Measurements from ENCODE around the gene LYZ. TPM values are rescaled to one million over a fixed set of nuclear protein-coding genes. Genes with fewer than 3 reads are reported as not detected.
A peak's percentile ranks its signal among the peaks of the same experiment; 100 is the strongest.
"Not testable (repeated sequence)": the region's sequence is repeated elsewhere in the genome, so short reads cannot be mapped to it uniquely, and the experiment has no call there.

LYZ gene
- not detected for total RNA-seq

DNA sequence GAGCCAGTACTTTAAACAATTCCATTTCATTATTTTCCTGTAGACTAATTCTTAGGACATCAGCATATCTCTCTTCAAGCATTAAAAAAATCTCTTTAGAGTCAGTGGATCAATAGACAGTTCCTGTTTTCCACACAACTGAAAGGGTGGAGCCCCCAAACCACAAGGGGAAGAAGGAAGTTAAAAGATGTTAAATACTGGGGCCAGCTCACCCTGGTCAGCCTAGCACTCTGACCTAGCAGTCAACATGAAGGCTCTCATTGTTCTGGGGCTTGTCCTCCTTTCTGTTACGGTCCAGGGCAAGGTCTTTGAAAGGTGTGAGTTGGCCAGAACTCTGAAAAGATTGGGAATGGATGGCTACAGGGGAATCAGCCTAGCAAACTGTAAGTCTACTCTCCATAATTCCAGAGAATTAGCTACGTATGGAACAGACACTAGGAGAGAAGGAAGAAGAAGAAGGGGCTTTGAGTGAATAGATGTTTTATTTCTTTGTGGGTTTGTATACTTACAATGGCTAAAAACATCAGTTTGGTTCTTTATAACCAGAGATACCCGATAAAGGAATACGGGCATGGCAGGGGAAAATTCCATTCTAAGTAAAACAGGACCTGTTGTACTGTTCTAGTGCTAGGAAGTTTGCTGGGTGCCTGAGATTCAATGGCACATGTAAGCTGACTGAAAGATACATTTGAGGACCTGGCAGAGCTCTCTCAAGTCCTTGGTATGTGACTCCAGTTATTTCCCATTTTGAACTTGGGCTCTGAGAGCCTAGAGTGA is at the start of gene LYZ:
Gene LYZ (plus strand): TSS at position 220 of the 777 bp plus-strand sequence. CDS start 28 bp downstream, at position 248.
- Mint-ChIP-seq H3K4me1 (no peaks in the 10 kb centered on the region), H3K36me3 (no peaks in the 10 kb centered on the region), H3K4me3 (no peak within 1 kb of the TSS), H3K27ac (no peak within 1 kb of the TSS), H3K27me3 (no peaks in the 10 kb centered on the region), H3K9me3 (no peaks in the 10 kb centered on the region)
- no peak for DNase-seq

DNA sequence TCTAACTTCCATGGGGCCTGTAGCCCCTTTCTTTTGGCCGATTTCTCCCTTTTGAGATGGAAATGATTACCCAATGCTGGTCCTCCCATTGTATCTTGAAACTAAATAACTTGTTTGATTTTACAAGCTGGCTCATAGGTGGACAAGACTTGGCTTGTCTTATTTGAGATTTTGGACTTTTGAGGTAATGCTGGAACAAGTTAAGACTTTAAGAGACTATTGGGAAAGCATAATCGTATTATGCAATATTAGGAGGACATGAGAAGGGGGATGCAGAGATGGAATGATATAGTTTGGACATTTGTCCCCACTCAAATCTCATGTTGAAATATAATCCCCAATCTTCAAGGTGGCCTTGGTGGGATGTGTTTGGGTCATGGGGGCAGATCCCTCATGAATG is 49.2 kb upstream of the LYZ start:
- Mint-ChIP-seq H3K4me1 (peaks cover 3% of the 10 kb centered on the region), H3K27me3 (peaks cover 4% of the 10 kb centered on the region), H3K9me3 (no peaks in the 10 kb centered on the region), H3K36me3 (no peaks in the 10 kb centered on the region), H3K27ac (no peak overlapping the region), H3K4me3 (no peak overlapping the region)
- no peak for DNase-seq

DNA sequence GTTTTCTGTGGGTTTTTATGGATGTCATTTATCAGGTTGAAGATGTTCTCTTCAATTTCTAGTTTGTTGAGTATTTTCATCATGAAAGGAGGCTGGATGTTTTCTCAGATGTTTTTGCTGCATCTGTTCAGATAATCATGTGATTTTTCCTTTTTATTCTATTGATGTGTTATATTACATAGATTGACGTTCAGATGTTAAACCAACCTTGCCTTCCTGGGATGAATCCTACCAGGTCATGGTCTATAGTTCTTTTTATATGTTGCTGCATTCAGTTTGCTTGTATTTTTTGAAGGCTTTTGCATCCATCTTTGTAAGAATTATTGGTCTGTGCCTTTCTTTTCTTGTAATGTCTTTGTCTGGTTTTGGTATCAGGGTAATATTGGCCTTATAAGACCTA is 43.9 kb upstream of the LYZ start:
- Mint-ChIP-seq H3K27ac (no peak overlapping the region), H3K9me3 (peaks cover 18% of the 10 kb centered on the region), H3K4me1 (peaks cover 3% of the 10 kb centered on the region), H3K4me3 (no peak overlapping the region), H3K27me3 (no peaks in the 10 kb centered on the region), H3K36me3 (peaks cover 6% of the 10 kb centered on the region)
- no peak for DNase-seq

DNA sequence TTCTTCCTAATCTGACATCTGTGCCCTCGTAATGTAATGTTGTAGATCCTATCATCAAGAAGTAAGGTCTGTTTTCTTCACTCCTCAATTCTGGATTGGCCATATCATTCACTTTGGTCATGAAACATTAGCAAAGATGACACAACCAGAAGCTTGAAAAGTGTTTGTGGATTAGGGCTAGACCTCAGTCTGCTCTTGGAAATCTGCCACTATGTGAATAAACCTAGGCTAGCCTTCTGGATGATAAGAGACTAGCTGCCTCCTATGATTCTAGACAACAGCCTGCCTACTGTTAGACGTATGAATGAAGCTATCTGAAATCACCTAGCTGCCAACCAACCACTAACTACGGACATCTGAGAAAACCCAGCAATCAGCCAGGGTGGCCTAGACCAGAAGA is 38.7 kb upstream of the LYZ start:
- Mint-ChIP-seq H3K4me3 (no peak overlapping the region), H3K4me1 (no peaks in the 10 kb centered on the region), H3K36me3 (peaks cover 6% of the 10 kb centered on the region), H3K9me3 (peaks cover 14% of the 10 kb centered on the region), H3K27me3 (no peaks in the 10 kb centered on the region), H3K27ac (no peak overlapping the region)
- no peak for DNase-seq

DNA sequence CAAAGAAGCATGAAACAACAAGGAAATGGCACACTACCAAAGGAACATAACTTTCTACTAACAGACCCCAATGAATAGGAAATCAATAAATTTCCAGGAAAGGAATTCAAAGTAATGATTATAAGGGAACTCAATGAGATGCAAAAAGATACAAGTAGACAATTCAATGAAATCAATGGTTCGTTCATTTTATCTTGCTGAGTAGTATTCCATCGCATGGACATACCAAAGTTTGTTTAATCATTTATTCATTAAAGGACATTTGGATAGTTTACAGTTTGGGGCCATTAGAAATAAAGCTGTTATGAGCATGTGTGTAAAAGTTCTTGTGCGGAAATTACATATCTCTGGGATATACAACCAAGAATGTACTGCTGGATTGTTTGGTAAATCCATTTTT is 35.0 kb upstream of the LYZ start:
- H3K36me3 Mint-ChIP-seq, result peaks cover 5% of the 10 kb centered on the region
- peaks cover 7% of the 10 kb centered on the region for H3K9me3 Mint-ChIP-seq
- H3K4me1 Mint-ChIP-seq, result no peaks in the 10 kb centered on the region
- no peak for DNase-seq
- H3K27me3 Mint-ChIP-seq, result no peaks in the 10 kb centered on the region
- H3K27ac Mint-ChIP-seq, result no peak overlapping the region
- no peak overlapping the region for H3K4me3 Mint-ChIP-seq

DNA sequence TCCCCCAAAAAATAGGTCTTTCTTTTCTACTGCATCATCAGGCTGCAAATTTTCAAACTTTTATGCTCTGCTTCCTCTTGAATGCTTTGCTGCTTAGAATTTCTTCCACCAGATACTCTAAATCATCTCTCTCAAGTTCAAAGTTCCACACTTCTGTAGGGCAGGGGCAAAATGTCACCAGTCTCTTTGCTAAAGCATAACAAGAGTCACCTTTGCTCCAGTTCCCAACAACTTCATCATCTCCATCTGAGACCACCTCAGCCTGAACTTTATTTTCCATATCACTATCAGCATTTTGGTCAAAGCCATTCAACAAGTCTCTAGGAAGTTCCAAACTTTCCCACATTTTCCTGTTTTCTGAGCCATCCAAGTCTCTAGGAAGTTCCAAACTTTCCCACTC is 31.4 kb upstream of the LYZ start:
- not testable (repeated sequence) for H3K4me1 Mint-ChIP-seq, H3K27ac Mint-ChIP-seq, H3K27me3 Mint-ChIP-seq, DNase-seq, H3K36me3 Mint-ChIP-seq, H3K4me3 Mint-ChIP-seq
- H3K9me3 Mint-ChIP-seq, result peaks cover 12% of the 10 kb centered on the region

DNA sequence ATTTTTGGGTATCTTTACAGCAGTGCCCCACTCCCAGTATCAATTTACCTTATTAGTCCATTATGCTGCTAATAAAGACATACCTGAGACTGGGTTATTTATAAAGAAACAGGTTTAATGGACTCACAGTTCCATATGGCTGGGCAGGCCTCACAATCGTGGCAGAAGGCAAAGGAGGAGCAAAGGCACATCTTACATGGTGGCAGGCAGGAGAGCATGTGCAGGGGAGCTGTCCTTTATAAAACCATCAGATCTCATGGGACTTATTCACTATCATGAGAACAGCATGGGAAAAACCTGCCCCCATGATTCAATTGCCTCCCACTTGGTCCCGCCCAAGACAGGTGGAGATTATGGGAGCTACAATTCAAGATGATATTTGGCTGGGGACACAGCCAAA is 30.9 kb upstream of the LYZ start:
- H3K27ac Mint-ChIP-seq, H3K27me3 Mint-ChIP-seq, H3K4me1 Mint-ChIP-seq, H3K36me3 Mint-ChIP-seq, DNase-seq, H3K4me3 Mint-ChIP-seq: not testable (repeated sequence)
- H3K9me3 Mint-ChIP-seq, result peaks cover 12% of the 10 kb centered on the region

DNA sequence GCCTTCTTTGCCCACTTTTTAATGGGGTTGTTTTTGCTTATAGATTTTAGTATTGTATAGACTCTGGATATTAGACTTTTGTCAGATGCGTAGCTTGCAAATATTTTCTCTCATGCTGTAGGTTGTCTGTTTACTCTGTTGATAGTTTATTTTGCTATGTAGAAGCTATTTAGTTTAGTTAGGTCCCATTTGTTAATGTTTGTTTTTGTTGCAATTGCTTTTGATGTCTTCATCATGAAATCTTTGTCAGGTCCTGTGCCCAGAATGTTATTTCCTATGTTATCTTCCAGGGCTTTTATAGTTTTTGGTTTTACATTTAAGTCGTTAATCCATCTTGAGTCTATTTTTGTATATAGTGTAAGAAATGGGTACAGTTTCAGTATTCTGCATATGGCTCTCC is 30.0 kb upstream of the LYZ start:
- H3K9me3 Mint-ChIP-seq, result peaks cover 12% of the 10 kb centered on the region
- no peak overlapping the region for H3K4me3 Mint-ChIP-seq
- H3K36me3 Mint-ChIP-seq, result peaks cover 5% of the 10 kb centered on the region
- no peaks in the 10 kb centered on the region for H3K27me3 Mint-ChIP-seq
- H3K4me1 Mint-ChIP-seq, result no peaks in the 10 kb centered on the region
- no peak for DNase-seq
- no peak overlapping the region for H3K27ac Mint-ChIP-seq

DNA sequence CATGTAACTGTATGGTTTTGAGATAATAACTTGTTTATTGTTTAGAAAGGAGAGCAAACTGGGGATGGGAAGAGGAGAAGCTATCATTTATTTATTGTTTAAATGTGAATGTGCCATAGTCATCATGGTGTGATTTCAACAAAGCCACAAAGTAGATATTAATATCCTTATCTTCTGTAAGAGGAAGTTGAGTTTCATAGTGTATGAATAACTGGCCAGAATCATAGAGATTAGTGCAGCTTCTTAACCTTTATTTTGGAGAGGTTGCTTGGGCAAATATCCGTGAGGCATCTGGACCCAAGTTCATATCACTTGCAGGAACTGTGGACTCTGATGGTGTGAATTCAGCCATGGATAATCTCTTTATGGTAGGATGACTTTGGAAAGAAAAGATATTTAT is 26.8 kb upstream of the LYZ start:
- peaks cover 5% of the 10 kb centered on the region for H3K36me3 Mint-ChIP-seq
- H3K4me1 Mint-ChIP-seq, result peaks cover 7% of the 10 kb centered on the region
- H3K4me3 Mint-ChIP-seq, result no peak overlapping the region
- H3K27me3 Mint-ChIP-seq, result no peaks in the 10 kb centered on the region
- H3K27ac Mint-ChIP-seq, result no peak overlapping the region
- H3K9me3 Mint-ChIP-seq, result peaks cover 12% of the 10 kb centered on the region
- DNase-seq, result no peak

DNA sequence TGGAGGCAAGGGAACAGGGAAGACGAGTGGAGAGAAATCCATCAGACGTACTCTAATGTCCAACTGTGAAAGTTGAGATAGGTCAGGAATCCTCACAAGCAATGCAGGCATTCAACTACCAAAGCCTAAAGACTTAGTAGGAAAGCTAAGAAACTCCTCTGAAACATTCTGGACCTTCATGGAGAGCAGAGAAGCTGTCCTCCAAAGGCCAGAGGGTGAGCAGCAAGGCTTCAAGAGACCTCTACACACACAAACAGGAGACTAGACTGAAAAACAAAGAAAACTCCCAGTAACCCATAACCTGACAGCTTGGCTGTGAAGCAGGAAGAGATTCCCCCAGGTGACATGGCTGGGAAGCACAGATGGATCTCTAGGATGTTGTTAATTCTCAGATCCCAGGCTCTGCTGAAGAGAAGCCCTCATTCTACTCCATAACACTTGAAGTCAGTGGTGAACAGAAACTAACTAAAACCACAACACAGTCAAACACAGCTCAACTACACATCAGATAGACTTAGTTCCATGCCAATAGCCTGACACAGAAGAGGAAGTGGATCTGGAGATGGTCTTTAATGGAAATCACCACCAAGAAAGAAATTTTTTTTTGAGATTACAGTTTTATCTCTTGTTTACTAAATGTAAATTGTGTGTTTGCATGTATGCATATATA is 23.2 kb upstream of the LYZ start:
- Mint-ChIP-seq H3K27me3 (no peaks in the 10 kb centered on the region), H3K9me3 (no peaks in the 10 kb centered on the region), H3K27ac (no peak overlapping the region), H3K4me3 (no peak overlapping the region), H3K4me1 (peaks cover 22% of the 10 kb centered on the region), H3K36me3 (no peaks in the 10 kb centered on the region)
- DNase-seq, result no peak

DNA sequence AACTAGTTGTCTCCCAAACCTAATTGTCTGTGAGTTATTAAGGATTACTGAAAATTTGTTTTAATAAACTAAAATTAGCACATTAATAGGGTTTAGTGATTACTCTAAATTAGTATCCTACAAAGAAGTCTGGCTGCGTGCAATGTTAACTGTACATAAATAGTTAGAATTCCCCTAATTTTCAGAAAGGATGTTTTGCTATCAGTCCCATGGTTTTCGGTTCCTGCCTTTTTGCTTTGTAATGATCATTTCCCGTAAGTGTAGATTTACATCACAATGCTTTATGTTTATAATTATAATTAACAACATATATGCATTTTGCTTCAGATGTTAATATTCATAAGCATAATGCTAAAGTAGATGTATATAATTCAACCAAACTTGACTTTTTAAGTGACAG is 19.8 kb upstream of the LYZ start:
- no peak for DNase-seq
- peaks cover 35% of the 10 kb centered on the region for H3K4me1 Mint-ChIP-seq
- H3K9me3 Mint-ChIP-seq, result no peaks in the 10 kb centered on the region
- H3K4me3 Mint-ChIP-seq, result no peak overlapping the region
- H3K27ac Mint-ChIP-seq, result peak overlapping the region; percentile 17
- no peaks in the 10 kb centered on the region for H3K27me3 Mint-ChIP-seq
- H3K36me3 Mint-ChIP-seq, result no peaks in the 10 kb centered on the region

DNA sequence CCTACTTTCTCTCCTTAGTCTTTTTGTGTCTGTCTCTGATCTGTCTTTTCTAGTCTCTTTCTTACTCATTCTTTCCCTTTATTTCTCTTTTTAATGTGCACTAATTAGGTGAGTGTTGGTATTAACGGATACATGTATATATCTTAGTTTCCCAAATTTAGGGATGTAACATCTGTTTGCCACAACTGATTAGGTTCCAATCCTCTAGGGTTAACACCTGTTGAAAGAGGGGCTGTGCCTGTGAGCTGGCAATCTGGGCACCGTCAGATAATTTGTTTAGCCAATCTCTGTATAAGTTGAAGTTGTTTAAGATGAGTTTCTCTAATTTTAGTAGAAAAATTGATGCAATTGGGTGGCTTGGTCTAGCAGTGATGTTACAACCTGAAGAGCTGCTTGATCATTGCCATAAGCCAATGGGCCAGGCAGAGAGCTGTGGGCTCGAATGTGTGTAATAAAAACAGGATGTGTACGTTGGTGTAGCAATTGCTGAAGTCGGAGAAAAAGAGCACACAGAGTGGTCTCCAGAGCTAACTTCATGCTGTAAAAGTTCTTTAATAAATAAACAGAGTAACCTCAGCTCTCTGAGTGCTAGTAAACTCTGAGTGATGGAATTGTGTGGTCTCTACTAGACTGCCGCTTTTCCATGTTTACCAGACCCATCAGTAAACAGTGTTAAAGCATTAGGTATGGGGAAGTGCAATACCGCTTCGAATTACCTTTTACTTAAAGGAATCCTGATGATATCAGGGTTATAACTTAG is 18.3 kb upstream of the LYZ start:
- no peaks in the 10 kb centered on the region for H3K36me3 Mint-ChIP-seq
- no peaks in the 10 kb centered on the region for H3K27me3 Mint-ChIP-seq
- DNase-seq, result peak; percentile 9
- H3K4me1 Mint-ChIP-seq, result peaks cover 42% of the 10 kb centered on the region
- peak overlapping the region; percentile 92 for H3K27ac Mint-ChIP-seq
- peak overlapping the region; percentile 81 for H3K4me3 Mint-ChIP-seq
- no peaks in the 10 kb centered on the region for H3K9me3 Mint-ChIP-seq

DNA sequence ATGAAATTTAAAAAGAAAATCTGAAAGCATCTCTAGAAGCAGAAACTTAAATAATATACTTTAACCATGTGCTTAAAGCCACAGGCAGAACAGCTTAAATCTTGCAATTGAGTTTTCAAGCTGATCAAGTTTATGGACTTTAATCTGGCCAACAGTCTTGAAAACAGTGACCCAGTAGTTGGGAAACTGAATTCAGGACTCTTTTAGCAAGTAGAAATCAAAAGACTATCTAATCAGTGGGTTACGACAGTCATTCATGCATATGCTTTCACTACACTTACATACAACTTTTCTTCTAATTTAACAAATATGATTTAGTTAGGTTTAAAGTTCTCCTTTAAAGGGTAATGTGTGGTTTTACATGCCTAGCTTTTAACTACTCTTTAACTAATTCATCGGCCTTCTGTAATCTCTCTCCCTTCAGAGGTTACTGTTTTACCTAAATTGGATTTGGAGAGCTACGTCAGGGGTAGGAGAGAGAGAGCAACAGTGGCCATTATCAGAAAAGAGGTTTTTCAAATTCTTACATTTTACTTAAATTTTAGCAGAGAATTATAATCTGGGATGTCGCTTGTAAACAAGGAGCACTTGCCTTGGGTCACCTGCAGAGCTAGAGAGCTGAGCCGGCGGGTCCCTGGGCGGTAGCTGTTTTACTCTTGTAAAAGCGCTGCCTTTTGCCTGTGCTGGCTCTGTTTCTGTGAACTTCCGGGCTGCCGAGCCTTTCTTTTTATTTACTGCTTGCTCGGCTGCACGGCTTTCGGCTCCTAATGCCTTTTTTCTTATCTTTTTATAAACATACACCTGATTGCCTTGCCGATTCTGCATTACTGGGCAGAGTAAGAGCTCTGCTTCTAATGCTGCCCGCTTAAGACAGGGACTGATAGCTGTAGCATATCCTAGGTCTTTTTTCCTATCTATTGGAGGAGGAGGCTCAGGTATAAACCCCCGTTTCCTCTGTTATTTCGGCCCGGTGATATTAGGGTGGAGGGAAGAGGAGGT is 17.4 kb upstream of the LYZ start:
- Mint-ChIP-seq H3K27me3 (no peaks in the 10 kb centered on the region), H3K27ac (peak overlapping the region; percentile 92), H3K9me3 (no peaks in the 10 kb centered on the region), H3K4me1 (peaks cover 40% of the 10 kb centered on the region), H3K36me3 (no peaks in the 10 kb centered on the region), H3K4me3 (peak overlapping the region; percentile 81)
- peak; percentile 46 for DNase-seq

DNA sequence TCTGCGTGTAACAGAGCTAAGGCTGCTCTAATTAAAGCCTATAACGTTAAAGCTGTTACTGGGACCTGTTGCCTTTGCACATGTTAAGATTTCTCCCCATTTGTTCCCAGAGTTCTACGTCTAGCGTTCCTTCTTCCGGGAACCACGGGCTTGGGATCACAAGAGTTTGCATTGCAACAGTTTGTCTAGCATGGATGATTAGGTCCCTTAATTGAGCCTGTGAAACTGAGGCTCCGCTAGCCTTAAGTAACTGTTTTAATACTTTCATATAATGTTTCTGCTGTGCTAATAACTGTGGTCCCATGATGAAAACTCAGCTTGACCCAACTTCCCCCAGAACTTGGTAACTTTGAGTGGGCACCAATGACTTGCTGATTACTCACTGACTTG is 16.7 kb upstream of the LYZ start:
- H3K36me3 Mint-ChIP-seq, result no peaks in the 10 kb centered on the region
- peak overlapping the region; percentile 81 for H3K4me3 Mint-ChIP-seq
- H3K4me1 Mint-ChIP-seq, result peaks cover 40% of the 10 kb centered on the region
- H3K9me3 Mint-ChIP-seq, result no peaks in the 10 kb centered on the region
- no peak for DNase-seq
- peak overlapping the region; percentile 92 for H3K27ac Mint-ChIP-seq
- H3K27me3 Mint-ChIP-seq, result no peaks in the 10 kb centered on the region

Measured in activated naive CD8-positive, alpha-beta T cell treated with anti-CD3 and anti-CD28 coated beads for 36 hours (primary cell).